ENCODE data around the gene CDC37. TPM values are rescaled to one million over a fixed set of nuclear protein-coding genes. Genes with fewer than 3 reads are reported as not detected.
"Not testable (repeated sequence)": the region's sequence is repeated elsewhere in the genome, so short reads cannot be mapped to it uniquely, and the experiment has no call there.

CDC37 gene
- total RNA-seq, 1 donor, result 151 TPM

DNA sequence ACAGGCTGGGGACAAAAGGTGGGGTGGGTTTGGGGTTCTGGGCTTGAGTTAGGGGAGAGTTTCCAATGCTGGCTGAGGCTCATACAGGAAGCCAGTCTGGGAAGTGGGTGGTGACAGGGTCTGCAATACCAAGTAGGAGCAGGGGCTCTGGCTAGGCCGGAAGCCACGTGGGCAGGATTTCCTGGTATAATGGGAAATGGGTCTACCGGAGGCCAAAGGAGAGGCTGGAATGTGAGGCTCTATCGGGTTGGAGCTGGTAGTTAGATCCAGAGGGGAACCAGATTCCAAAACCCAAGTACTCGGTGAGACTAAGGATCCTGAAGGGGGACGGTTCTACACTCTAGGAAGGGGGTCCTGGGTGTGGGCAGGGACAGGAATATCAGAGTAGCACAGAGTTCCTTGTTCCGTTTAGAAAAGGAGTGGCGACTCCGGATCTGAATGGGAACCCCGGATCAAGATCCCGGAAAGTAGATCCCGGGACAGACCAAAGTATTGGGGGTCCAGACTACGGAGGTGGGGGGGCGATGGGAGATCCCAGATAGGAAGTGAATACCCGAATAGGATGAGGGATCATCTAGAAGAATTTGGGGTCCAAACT lies 802 bp downstream of the CDC37 start:
- TF ChIP-seq CTCF (IDR thresholded peaks at IDR 0.05; ENCODE audit: insufficient read depth, low read length), result no peak
- H3K4me3 ChIP-seq (ENCODE audit: low read depth, low read length), result peak overlapping the region; percentile 99
- peak; percentile 44 for DNase-seq (ENCODE audit: low read depth)

GRCh38 chr19:10399878-10400277 lies 3.5 kb downstream of the CDC37 start:
- TF ChIP-seq CTCF (IDR thresholded peaks at IDR 0.05; ENCODE audit: insufficient read depth, low read length), result no peak
- DNase-seq (ENCODE audit: low read depth), result no peak

GRCh38 chr19:10399340-10399739 lies 4.0 kb downstream of the CDC37 start:
- not testable (repeated sequence) for H3K4me3 ChIP-seq (ENCODE audit: low read depth, low read length); DNase-seq (ENCODE audit: low read depth)

More at GRCh38 chr19:10399878-10400277, 3.5 kb downstream of the CDC37 start:
- no peak overlapping the region for H3K4me3 ChIP-seq (ENCODE audit: low read depth, low read length)

DNA sequence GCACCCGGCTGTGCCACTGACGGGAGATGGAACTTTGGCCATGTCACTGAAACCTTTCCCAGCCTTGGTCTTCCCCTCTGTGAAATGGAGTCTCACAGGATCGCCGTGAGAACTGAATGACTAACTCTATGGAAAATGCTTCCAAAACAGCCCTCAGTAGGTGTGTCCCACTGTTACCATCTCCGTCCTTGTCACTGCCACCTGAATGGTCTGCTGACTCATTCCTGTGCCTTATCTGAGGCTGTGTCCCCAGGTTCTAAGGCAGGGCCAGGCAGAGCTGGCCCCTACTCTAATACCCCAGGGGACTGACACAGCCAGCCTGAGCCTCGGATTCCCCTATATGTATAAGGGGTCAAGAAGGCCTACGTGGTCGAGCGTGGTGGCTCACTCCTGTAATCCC lies 4.5 kb downstream of the CDC37 start:
- no peak for DNase-seq (ENCODE audit: low read depth)
- H3K4me3 ChIP-seq (ENCODE audit: low read depth, low read length), result no peak overlapping the region
- no peak for TF ChIP-seq CTCF (IDR thresholded peaks at IDR 0.05; ENCODE audit: insufficient read depth, low read length)

DNA sequence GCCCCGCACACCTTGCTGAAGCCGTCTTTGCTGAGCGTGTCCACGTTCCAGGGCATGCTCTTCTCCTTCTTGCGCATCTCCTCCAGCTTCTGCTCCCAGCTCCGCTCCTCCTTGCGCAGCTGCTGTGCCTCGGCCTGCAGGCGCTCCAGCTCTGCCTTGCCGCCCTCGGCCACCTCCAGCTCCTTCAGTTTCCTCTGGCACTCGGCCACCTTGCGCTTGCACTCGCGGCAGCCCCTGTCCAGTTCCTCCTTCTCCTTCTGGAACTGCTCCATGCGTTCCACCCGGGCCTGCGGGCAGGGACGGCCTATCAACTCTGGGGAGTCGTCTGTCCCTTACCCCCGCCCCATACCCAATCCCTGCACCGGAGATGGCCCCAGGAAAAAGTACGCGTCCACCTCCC lies 7.4 kb downstream of the CDC37 start:
- no peak for TF ChIP-seq CTCF (IDR thresholded peaks at IDR 0.05; ENCODE audit: insufficient read depth, low read length)
- DNase-seq (ENCODE audit: low read depth), result no peak
- H3K4me3 ChIP-seq (ENCODE audit: low read depth, low read length), result no peak overlapping the region

- DNase-seq (ENCODE audit: low read depth), result no peak
- no peak overlapping the region for H3K4me3 ChIP-seq (ENCODE audit: low read depth, low read length)
- no peak for TF ChIP-seq CTCF (IDR thresholded peaks at IDR 0.05; ENCODE audit: insufficient read depth, low read length)
Measured at GRCh38 chr19:10395436-10395835, 7.9 kb downstream of the CDC37 start.

GRCh38 chr19:10395003-10395402 lies 8.3 kb downstream of the CDC37 start:
- DNase-seq (ENCODE audit: low read depth), result no peak
- H3K4me3 ChIP-seq (ENCODE audit: low read depth, low read length), result no peak overlapping the region
- TF ChIP-seq CTCF (IDR thresholded peaks at IDR 0.05; ENCODE audit: insufficient read depth, low read length), result no peak
